HG03439 (cell line): ENCODE results near the gene FKBP1C.
A peak's percentile ranks its signal among the peaks of the same experiment; 100 is the strongest.
"Not testable (repeated sequence)": the region's sequence is repeated elsewhere in the genome, so short reads cannot be mapped to it uniquely, and the experiment has no call there.

Source experiments
- ATAC-seq: cut with Tn5 transposase; IDR thresholded peaks from one replicate; pipeline ENCODE4 v1.9.1; 2021; ENCODE audit warnings: mild to moderate bottlenecking, moderate library complexity; ENCODE audit not compliant: unreplicated experiment

Gene FKBP1C

GRCh38 chr6:63211343-63211742, at the start of gene FKBP1C:
Gene FKBP1C, plus strand, starts transcription at chr6:63211469.
- not testable (repeated sequence) for ATAC-seq

- not testable (repeated sequence) for ATAC-seq
Observed at GRCh38 chr6:63164047-63164803, 47.0 kb upstream of the FKBP1C start.

GRCh38 chr6:63174173-63174572, 37.1 kb upstream of the FKBP1C start:
- ATAC-seq: no peak

GRCh38 chr6:63176181-63176580, 35.1 kb upstream of the FKBP1C start:
- ATAC-seq: no peak

- ATAC-seq: no peak
Observed at GRCh38 chr6:63180367-63180766, 30.9 kb upstream of the FKBP1C start.

- ATAC-seq: no peak
Observed at GRCh38 chr6:63186970-63187369, 24.3 kb upstream of the FKBP1C start.

- ATAC-seq: no peak
Observed at GRCh38 chr6:63188828-63189227, 22.4 kb upstream of the FKBP1C start.

- ATAC-seq: no peak
Observed at GRCh38 chr6:63193324-63193723, 17.9 kb upstream of the FKBP1C start.

GRCh38 chr6:63197741-63198140, 13.5 kb upstream of the FKBP1C start:
- ATAC-seq: no peak

GRCh38 chr6:63213325-63213724, 2.1 kb downstream of the FKBP1C start:
- ATAC-seq: no peak

GRCh38 chr6:63214816-63215215, 3.5 kb downstream of the FKBP1C start:
- no peak for ATAC-seq

GRCh38 chr6:63224179-63224578, 12.9 kb downstream of the FKBP1C start:
- no peak for ATAC-seq

GRCh38 chr6:63225987-63226386, 14.7 kb downstream of the FKBP1C start:
- not testable (repeated sequence) for ATAC-seq

GRCh38 chr6:63227928-63228894, 16.9 kb downstream of the FKBP1C start:
- not testable (repeated sequence) for ATAC-seq

- not testable (repeated sequence) for ATAC-seq
Observed at GRCh38 chr6:63230027-63230426, 18.8 kb downstream of the FKBP1C start.

- ATAC-seq: not testable (repeated sequence)
Observed at GRCh38 chr6:63230511-63230910, 19.2 kb downstream of the FKBP1C start.

GRCh38 chr6:63236398-63236817, 25.1 kb downstream of the FKBP1C start:
- ATAC-seq: no peak

- ATAC-seq: no peak
Observed at GRCh38 chr6:63245420-63245819, 34.2 kb downstream of the FKBP1C start.

- peak; percentile 53 for ATAC-seq
Observed at GRCh38 chr6:63245909-63246308, 34.6 kb downstream of the FKBP1C start.

GRCh38 chr6:63246581-63246980, 35.3 kb downstream of the FKBP1C start:
- ATAC-seq: no peak

- no peak for ATAC-seq
Observed at GRCh38 chr6:63249875-63250482, 38.7 kb downstream of the FKBP1C start.
